Right renal pelvis (tissue), 4 donors: ENCODE data around the gene ZNF503. TPM values are rescaled to one million over a fixed set of nuclear protein-coding genes. Genes with fewer than 3 reads are reported as not detected.

ENCODE experiments used
- DNase-seq, 4 donors: peaks; one replicate each; pipeline ENCODE4 v3.0.0-alpha.2; 2013; ENCODE audit warnings: low read depth in 4 of 4, low spot score in 3 of 4, missing footprints in 1 of 4
- polyA plus RNA-seq, 4 donors: library from polyadenylated mRNA; unstranded; fragments of 120-200 nt; gene quantifications; one replicate each; pipeline ENCODE4 v1.2.1, GENCODE V29; 2013; ENCODE audit not compliant: insufficient read length in 4 of 4

The ZNF503 gene
- polyA plus RNA-seq, 4 donors, result 62.3 to 94.6 (median 70.0) TPM

DNA sequence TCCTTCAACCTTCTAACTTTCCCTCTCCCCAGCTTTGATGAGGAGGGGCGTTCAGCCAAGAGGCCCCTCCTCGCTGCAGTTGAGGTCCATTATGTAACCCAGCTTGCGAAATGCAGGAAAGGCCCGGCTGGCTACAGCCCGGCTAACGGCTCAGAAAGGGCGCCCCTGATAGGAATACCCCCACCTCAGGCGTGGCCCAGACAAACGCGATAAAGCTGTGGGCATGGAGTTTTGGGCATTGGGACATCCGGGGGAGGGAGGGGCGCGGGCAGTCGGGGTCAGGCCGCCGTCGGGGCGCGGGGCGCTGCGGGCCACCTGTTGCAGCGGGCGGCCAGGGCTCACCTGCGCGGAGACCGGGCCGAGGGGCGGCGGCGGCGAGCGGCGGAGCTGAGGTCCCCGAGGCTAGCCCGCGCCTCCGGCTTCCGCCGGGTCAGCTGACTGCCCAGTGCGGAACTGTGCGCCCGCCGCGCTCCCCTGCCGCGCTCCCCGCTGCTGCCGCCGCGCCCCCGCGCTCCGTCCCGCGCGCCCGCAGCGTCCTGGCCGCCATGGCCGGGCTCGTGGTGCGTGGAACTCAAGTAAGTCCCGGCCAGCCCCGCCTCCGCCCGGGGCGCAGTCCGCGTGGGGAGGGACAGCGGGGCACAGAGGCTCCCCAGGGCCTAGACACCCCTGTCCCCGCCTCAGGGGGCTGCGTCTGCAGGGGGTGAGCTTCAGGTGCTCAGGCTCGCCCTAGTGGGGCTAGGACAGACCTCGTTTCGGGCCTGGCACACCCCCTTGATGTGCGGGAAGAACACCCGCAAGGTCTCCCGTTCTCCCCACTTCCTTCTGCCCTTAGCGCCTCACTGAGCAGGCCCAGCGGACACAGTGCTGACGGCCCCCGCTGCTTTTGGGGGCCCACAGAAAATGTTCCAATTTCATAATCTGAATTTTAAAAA, 29.9 kb upstream of the ZNF503 start, which contains the start of gene LRMDA:
Gene LRMDA (plus strand): TSS at position 445 of the 932 bp plus-strand sequence.
- no peak for DNase-seq

DNA sequence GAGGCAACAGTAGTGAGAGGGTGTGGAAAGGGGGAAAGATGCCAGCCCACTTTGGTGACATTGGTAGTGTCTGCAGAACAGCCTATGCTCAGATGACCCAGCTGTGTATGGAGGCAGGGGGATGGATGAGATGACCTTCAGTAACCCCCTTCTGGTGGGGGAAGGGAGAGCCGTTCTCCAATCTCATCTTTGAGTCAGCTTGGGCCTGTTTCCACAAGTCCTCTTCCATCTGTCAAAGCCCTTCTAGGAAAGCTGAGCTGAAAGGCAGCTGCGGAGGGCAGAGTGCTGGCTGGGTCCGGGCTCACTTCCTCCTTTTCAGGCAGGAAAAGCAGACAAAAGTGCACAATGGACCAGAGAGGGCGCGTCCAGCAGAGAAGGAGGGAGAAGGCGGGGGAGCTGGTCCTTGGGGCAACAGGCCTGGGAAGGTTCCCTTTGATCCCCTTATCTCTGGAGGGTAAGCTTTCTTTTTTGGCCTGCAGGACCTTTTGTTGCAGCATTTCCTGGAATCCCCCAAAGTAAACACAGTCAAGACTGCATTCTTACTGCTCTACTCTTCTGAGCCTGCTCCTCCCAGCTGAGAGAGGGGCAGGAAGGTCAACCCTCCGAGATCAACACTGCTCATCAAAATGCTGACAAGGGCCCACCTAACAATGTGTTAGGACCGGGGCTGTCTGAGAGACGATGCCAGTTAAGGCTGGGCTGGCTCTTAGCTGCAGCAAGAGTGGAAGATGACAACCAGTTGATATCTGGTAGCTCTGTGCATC, 28.6 kb upstream of the ZNF503 start:
- no peak for DNase-seq

DNA sequence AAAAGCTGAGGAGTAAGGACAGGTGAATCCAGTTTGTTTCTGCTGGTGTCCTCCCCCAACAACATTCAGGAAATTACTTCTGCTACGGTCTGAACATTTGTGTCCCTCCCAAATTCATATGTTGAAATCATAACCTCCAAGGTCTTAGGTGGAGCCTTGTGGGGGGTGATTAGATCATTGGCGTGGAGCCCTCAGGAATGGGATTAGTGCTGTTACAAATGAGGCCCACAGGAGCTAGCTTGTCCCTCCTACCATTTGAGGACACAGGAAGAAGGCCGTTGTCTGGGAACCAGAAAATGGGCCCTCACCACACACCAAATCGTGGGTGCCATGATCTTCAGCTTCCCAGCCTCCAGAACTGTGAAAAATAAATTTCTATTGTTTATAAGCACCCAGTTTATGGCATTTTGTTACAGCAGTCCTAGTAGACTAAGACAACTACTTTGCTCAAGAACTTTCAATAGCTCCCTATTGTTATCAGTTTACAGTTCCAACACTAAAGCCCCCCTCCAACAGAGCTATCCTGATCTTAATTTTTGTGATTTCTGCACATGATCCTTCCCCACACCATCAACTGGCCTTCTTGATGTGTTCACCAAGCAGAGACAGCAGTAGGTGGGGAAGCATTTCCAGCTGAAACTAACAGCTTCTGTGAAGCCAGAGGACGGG, 27.7 kb upstream of the ZNF503 start:
- DNase-seq, result no peak

DNA sequence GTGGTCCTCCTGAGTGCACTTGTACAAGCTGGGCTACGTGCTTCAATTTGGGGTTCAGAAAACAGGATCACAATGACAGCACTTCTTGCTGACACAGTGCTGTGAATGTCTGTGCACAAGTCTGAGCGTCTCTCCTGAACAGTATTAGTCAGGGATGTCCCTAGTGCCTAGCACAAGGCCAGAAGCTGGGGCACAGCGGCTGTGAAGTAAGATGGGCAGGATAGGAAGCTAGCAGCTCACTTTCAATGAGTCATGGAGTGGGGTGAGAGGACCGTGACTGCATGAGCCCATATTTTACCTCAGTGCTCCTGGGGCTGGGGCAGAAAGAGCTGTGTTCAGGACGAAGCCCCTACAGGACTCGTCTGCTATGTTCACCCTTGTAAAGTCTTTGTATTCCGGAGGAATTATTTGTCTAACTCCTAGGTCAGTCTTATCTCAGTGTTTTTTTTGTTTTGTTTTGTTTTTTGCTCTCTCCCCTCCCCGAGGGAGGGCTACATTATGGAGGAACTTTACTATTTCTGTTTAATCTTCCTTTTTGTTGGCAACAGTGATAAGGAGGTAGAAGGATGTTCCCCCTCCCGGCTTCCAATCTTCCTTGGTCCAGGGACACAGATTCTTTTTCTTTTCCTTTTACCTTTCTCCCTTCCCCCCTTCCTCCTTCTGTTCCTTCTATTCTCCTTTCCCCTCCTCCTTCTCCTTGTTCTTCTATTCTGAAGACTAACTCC, 27.0 kb upstream of the ZNF503 start:
- DNase-seq, result no peak

DNA sequence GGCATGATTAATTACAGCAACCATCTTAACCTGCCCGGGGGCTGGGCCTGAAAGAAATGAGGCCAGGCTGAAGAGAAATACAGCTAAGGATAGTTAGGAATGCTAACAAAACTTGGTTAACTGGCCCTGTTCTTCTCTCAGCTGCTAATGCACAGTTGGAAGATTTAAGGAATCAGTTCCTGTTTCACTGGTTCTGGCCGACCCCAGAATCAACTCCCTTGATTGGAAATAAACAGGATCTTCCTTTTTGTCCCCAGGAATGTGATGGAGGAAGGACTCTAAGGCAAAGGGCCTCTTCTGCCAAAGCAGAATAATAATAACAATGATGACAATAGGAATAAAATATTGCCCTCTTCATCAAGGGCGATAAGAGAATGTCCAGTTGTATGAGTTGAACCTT, 26.4 kb upstream of the ZNF503 start:
- no peak for DNase-seq

DNA sequence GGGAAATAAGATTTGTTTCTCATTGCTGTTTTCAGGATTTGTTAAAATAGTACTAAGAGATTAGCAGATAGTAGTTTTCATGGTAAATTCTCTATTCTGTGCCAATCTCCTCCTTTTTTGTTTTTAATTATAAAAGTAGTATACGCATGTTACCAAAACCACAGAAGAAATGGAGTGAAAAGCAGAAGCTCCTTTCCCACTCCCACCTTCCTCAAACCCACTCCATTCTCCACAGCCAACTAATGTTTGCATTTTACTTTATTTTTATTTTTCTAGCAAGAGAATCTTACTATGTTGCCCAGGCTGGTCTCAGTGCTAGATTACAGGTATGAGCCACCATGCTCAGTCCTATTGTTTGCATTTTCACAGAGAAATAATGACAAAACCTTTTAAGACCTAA, 25.3 kb upstream of the ZNF503 start:
- DNase-seq, result no peak

DNA sequence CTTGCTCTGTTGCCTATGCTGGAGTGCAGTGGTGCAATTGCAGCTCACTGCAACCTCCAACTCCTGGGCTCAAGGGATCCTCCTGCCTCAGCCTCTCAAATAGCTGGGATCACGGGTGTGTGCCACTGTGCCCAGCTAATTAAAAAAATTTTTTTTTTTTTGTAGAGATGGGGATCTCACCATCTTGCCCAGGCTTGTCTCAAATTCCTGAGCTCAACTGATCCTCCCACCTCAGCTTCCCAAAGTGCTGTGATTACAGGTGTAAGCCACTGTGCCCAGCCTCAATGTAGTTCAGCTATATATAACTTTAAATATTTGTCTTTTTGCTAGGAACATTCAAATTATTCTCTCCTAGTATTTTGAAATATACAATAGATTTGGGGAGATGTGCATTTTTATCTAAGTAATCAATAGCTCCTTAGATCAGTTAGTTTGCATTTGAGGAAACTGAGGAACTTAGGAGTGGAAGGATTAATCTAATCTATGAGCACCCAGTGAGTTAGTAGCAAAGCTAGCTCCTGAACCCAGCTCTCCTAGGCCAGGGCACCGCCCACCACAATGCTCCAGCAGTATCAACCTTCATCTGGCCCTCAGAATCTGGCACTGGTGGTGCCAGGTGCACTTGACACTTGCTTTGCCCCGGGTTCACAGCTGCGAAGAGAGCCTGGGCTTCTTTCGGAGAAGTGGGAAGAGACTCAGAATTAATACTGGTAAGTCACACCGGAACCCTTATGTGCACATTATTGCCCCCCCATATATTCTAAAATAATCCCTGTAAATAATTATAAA, 23.9 kb upstream of the ZNF503 start:
- DNase-seq, result no peak

DNA sequence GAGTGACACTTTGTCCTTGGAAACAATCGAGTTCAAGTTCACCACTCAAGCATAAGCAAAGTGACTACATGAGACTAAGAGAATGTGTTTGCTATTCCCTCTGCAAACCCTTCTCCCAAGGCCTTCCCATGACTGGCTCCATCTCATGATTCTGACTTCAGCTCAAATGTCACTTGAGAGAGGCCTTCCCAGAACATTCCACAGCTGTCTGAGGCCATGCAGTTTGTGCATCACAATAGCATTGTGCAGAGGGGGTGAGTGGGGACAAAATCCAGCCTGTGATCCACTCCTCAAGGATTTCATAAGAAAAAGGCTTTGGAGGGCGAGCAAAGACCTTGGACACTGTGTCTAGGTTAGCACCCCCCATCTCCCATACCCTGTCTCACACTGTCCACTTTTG, 23.0 kb upstream of the ZNF503 start:
- no peak for DNase-seq

DNA sequence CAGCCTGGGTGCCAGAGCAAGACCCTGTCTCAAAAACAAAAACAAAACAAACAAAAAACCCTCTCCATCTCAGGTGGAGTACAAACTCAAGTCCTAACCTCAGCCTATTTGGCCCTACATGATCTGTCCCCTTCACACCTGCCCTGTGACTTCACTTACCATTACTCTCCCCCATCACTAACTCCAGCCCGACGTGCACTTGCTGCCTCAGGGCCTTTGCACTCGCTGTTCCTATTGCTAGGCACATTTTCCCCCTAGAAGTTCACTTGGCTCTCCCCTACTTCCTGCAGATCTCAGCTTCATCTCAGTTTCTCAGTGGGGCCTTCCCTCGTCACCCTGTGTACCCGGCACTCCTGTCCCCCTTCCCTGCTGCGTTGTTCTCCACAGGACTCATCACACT, 21.3 kb upstream of the ZNF503 start:
- DNase-seq, result no peak

DNA sequence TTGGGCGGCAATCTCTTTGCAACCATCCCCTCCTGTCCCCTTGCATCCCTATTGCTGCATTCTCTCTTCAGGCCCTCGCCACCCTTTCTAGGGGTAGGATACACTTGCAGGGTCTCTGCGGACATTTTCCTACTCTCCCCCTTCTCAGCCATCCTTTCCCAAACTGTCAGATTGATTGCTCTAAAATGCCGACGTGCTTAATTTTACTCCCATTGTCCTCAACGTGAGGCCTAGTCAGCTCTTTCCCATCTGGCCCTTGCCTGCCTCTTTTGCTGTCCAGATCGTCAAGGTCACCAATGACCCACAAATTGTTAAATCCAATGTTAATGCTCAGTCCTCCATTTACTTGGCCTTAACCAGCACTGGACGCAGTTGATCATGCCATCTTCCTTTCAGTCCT, 17.1 kb upstream of the ZNF503 start:
- no peak for DNase-seq

DNA sequence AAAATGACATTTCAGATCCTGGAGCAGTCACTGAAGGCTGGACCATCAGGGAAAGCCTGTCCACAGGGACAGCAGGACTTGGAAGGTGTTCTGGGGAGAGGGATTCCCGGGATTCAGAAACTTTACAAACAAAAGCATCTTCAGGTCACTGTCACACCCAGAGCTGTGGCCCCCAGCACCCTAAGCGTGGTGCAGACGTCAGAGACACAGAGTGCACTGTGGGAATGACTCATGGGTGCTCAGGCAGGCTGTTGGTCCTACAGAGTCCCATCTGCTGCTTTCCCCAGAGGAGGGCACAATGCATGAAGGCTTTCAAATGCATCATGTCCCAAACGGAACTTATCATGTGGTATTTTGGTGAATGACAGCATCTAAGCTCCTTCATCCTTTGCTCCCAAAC, 16.7 kb upstream of the ZNF503 start:
- no peak for DNase-seq

DNA sequence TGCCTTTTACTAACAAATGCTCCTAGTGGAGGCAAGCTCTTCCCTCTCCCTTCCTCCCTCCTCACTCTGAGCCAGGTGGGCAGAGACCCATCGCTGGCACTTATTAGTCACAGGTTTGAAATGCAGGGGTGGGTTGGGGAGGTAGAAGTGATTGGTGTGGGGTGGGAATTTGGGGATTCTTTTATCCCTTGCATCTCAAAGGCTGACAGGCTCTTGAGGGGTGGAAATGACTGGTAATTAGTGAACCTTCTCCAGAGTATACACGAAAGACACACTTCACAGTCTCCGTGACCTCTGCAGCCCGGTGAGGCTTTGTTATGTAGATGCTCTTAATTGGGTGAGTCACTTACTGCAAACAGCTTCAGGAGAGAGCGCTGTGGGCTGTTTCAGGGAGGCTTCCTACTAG, 16.0 kb upstream of the ZNF503 start:
- no peak for DNase-seq

DNA sequence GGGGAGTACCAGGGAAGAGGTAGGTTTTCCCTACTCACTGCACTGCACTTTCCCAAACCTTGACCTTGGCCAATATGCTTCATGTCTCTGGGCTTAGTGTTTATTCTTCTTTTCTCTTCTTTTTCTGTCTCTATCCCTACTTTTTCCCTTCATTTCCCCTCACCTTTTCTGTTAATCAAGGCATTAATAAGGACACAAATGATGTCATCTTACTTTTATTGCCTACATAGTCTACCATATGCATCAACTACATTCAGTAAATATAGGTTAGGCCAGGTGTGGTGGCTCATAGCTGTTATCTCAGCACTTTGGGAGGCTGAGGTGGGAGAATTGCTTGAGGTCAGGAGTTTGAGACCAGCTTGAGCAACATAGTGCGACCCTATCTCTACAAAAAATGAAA, 13.0 kb upstream of the ZNF503 start:
- DNase-seq, result no peak

DNA sequence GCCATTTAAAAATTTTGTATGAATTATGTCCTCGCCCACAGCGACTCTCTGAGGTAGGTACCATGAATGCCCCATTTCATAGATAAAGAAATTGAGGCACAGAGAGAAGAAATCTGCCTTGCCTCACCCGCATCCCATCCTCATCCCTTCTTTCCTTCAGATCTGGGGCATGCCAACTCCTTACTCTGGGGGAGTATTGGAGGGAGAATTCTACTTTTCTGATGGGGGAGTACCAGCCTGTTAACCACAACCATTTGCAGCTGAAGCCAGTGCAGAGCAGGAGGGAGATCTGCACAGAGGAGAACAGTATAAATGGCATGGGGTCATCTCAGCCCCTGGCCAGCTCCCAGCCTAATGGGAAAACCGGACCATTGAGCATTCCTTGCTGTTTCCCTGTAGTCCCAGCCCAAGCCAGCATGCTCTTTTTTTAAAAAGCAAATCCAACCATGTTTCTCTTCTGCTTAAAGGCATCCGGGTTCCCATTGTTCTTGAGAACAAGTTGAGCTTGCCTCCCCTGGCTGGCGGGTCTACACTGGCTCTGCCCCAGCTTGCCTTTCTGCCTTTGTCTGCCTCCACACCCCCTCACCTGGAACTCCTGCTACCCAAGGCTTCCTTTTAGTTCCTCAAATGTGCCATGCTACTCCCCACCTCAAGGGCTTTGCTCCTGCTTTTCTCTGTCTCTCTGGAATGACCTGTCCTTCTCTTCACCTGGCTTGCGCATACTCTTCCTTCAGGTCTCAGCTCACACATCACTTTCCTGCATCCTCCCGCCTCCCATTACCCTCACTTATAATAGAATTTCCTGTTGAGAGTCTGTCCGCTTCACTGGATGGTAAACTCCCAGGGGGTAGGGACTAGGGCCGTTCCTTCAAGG, 8.8 kb upstream of the ZNF503 start:
- no peak for DNase-seq

DNA sequence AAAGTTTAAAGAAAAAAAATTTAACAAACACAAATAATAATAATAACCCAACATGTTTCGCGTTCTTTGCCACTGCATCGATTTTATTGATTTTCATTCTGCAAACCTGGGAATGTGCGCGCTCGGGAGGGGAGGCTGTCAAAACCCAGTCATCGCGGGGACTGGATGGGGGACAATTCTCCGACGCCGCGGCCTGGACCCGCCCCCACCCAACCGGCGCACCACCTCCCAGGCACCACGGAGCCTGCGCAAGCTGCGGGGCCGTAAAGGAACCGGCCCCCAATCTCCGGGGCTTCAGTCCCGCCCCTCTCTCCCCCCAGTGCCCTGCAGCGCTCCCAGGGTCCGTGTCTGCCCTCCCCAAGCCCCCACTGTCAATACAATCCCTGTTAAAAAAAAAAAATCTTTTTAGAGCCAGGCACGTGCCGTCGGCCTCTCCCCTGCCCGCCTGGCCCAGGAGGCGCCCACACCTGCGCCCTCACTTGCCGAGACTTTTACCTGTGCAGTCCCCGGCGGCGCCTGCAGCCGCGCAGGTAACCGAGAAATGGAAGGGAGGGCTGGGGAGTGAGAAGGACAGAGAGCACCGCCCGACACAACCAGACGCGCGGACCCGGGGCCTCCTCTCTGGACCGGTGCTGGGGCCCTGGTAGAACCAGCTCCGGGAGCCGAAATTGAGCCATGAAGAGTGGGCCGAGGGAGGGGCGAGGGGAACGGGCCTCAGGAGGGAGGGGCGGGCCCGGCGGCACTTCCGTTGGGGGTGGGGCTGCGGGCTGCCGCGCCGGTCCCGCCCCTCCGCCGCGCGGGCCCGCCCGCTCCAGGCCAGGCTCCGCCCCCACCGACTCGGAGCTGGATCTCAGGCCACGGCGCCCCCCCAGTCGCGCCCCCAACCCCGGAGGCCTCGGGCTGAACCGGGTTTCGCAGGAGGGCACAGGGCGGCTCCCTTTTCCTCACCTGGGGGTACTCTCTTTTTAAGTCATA, 7.6 kb upstream of the ZNF503 start:
- DNase-seq, result no peak

DNA sequence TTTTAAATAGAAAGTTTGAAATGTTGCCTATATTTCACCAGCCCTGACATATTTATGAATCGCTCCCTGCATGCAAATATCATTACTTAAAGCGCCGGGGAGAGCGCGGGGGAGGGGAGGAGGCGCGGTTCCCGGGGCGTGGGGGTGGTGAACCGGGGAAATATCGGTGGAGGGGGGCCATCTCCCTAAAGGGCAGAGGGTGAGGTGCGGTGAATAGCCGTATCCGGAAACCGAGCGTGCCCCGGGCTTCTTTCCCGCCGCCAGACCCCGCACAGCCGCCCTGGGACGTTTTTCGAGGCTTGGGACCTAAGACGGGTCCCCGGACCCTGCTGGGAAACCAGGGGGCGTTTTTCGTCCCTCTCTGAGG, 6.9 kb upstream of the ZNF503 start:
- no peak for DNase-seq

DNA sequence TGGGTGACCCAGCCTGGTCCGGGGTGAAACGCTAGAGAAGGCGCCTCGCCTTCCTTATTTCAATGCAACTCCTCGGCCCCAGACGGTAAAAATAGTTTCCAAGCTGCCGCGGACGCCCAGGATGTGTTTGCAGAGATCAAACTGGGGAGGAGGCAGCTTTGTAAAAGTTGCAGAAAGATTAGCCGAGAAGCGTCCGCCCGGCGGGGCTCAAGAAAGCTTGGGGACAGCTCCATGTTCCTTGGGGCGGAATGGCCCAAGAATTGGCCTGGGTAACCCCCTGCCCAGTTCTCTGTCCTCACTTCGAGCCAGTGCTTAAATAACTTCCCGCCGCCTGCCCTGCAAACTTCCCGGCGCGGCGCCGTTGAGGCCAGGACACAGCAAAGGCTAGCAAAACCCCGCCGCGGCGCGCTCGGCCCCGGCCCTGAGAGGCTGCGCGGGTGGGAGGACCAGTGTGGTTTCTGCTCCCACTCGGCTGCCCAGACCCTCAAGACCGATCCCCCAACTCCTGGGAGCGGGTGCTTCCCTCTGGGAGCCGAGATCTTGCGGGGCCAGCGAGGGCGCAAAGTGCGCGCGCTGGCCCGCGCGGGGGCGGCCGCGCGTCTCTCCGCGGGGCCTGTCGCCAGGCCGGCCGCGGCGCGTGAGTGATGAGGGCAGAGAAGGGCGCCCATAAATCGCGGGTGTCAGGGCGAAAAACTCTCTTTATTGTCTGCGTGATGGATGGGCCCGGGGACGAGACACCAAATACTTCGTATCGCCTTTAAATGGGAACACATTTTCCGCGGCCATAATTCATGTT, 6.3 kb upstream of the ZNF503 start:
- peak in 1 of 4 donors; percentile 72 for DNase-seq
